BJ (cell line): ENCODE measurements around the gene ITGB8. TPM values are rescaled to one million over a fixed set of nuclear protein-coding genes. Genes with fewer than 3 reads are reported as not detected.
"Not testable (repeated sequence)": the region's sequence is repeated elsewhere in the genome, so short reads cannot be mapped to it uniquely, and the experiment has no call there.

Experiments
- CTCF ChIA-PET: fragments of 350-600 bp; formaldehyde crosslinking; extraction: SDS; loops from one replicate; lab custom pipeline; 2021; ENCODE audit warnings: antibody characterized with exemption, inconsistent platforms; lab: Yijun Ruan, JAX
- POLR2A ChIA-PET: fragments of 300-600 bp; sonication (Branson Sonifier 250); formaldehyde crosslinking; extraction: SDS; loops from one replicate; lab custom pipeline; 2021; ENCODE audit warnings: antibody characterized with exemption; lab: Charles Lee
- DNase-seq: peaks from one replicate; pipeline ENCODE4 v3.0.0-alpha.2; 2011; ENCODE audit warnings: low read depth
- H3K27me3 ChIP-seq: 2 replicates; pipeline ENCODE4 v1.6.0; 2011; ENCODE audit warnings: low read length; ENCODE audit not compliant: control insufficient read depth, insufficient read depth
- H3K36me3 ChIP-seq: 2 replicates; pipeline ENCODE4 v1.5.1; 2011; ENCODE audit warnings: low read length; ENCODE audit not compliant: control insufficient read depth, insufficient read depth
- H3K4me3 ChIP-seq: 2 replicates; pipeline ENCODE4 v1.5.1; 2011; ENCODE audit warnings: low read depth, mild to moderate bottlenecking, control low read depth, low read length
- polyA plus RNA-seq: library from polyadenylated mRNA; depleted of rRNA; stranded (reverse); fragments of >200 nt; gene quantifications from 2 replicates; pipeline ENCODE4 v1.2.3, GENCODE V29; 2011
- TF ChIP-seq, protein P1 (sequence below): IDR thresholded peaks from 2 replicates; pipeline ENCODE4 v1.5.1; 2011; ENCODE audit warnings: low read depth, mild to moderate bottlenecking, control low read depth, inconsistent platforms, low read length, moderate library complexity; ENCODE audit not compliant: insufficient read depth

The ITGB8 gene
- polyA plus RNA-seq, 1 experiment, result 0.58 TPM

DNA sequence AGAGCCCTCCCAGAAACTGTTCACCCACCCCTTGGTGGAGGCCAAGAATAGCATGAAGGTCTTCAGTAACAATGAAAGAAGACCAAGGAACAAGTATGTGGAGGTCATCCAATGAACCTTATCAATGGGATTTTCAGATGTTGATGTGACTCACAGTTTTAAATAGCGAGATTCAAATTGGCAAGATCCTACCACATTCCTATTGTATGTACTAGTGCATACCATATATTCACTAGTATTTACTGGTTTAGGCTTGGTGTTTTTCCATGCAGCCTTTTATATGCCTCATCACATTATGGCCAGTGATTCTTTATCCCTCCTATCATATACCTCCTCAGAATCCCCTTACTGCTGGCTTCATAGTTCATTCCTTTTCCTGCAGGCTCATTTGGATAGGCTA is 54.4 kb downstream of the ITGB8 start:
- Histone ChIP-seq H3K36me3 (no peaks in the 10 kb centered on the region), H3K27me3 (no peaks in the 10 kb centered on the region), H3K4me3 (no peak overlapping the region)
- no peak for DNase-seq
- POLR2A ChIA-PET, result no interaction called here
- TF ChIP-seq, protein P1, sequence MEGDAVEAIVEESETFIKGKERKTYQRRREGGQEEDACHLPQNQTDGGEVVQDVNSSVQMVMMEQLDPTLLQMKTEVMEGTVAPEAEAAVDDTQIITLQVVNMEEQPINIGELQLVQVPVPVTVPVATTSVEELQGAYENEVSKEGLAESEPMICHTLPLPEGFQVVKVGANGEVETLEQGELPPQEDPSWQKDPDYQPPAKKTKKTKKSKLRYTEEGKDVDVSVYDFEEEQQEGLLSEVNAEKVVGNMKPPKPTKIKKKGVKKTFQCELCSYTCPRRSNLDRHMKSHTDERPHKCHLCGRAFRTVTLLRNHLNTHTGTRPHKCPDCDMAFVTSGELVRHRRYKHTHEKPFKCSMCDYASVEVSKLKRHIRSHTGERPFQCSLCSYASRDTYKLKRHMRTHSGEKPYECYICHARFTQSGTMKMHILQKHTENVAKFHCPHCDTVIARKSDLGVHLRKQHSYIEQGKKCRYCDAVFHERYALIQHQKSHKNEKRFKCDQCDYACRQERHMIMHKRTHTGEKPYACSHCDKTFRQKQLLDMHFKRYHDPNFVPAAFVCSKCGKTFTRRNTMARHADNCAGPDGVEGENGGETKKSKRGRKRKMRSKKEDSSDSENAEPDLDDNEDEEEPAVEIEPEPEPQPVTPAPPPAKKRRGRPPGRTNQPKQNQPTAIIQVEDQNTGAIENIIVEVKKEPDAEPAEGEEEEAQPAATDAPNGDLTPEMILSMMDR, result no peak
- CTCF ChIA-PET, result no interaction called here

GRCh38 chr7:20388084-20388483 is 57.4 kb downstream of the ITGB8 start:
- no peak overlapping the region for H3K4me3 ChIP-seq
- ChIA-PET POLR2A (no interaction called here), CTCF (no interaction called here)
- H3K27me3 ChIP-seq, result no peaks in the 10 kb centered on the region
- TF ChIP-seq, protein P1, result no peak
- no peak for DNase-seq
- H3K36me3 ChIP-seq, result no peaks in the 10 kb centered on the region

DNA sequence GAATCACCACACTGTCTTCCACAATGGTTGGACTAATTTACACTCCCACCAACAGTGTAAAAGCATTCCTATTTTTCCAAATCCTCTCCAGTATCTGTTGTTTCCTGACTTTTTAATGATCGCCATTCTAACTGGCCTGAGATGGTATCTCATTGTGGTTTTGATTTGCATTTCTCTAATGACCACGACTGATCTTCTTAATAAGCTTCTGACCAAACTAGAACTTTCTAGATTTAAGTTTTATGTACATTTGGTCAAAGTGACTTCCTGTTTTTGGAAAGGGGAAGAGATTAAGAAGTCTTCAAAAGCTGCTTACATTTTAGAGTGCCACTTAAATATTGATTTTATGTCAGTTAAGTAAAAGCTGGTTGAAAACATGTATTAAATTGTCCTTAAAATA is 58.5 kb downstream of the ITGB8 start:
- H3K4me3 ChIP-seq, POLR2A ChIA-PET, H3K36me3 ChIP-seq, DNase-seq, H3K27me3 ChIP-seq: not testable (repeated sequence)
- CTCF ChIA-PET, result interaction anchor here (0.6 kb wide), 1 partner anchor 28 kb away, joined by 3 read pairs; no protein-coding TSS in a partner anchor

GRCh38 chr7:20393021-20393610 is 62.4 kb downstream of the ITGB8 start:
- CTCF ChIA-PET, result no interaction called here
- Histone ChIP-seq H3K36me3 (no peaks in the 10 kb centered on the region), H3K27me3 (no peaks in the 10 kb centered on the region), H3K4me3 (no peak overlapping the region)
- DNase-seq, result no peak
- TF ChIP-seq, protein P1, result no peak
- POLR2A ChIA-PET, result no interaction called here

DNA sequence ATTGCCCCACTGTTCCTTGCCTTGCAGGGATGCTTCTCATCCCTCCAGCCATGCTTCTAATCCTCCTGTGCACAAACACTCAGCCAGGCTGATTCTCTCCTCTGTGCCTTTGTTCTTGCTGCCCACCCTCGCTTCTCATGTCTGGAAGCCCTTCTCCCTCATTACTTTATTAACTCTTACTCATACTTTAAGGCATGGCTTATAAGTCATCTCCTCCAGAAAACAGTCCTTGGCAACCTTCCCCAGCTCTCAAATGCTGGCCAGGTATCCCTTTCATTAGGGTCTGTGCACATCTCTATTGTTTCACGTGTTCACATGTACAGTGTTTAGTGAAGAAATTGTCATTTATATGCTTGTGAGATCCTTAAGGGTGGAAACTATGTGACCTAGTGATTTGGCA is 62.9 kb downstream of the ITGB8 start:
- TF ChIP-seq, protein P1, result no peak
- H3K4me3 ChIP-seq, result no peak overlapping the region
- no peak for DNase-seq
- no peaks in the 10 kb centered on the region for H3K36me3 ChIP-seq
- H3K27me3 ChIP-seq, result no peaks in the 10 kb centered on the region
- ChIA-PET POLR2A (no interaction called here), CTCF (interaction anchor here (0.7 kb wide), 1 partner anchor 10 kb away, joined by 3 read pairs; no protein-coding TSS in a partner anchor)

DNA sequence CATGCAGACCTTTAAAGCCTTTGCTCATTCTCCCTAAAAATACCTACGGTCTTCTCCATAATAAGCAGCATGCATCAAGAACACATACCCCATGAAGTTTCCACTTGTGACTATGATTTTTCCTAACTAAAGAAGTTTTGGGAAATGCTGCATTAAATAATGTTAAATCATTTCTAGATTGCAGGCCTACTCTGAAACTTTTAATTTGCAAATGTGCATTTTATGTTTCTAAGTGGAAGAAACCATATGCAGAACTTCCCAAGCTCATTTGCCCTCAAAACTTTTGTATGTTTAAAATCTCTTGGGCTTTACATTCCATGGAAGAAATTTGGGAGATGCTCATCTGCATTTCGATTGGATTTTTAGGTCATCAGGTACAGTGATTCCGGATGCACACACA is 63.6 kb downstream of the ITGB8 start:
- H3K4me3 ChIP-seq, result no peak overlapping the region
- no peaks in the 10 kb centered on the region for H3K36me3 ChIP-seq
- POLR2A ChIA-PET, result no interaction called here
- H3K27me3 ChIP-seq, result no peaks in the 10 kb centered on the region
- TF ChIP-seq, protein P1, result no peak
- no peak for DNase-seq
- CTCF ChIA-PET, result interaction anchor here (0.7 kb wide), 1 partner anchor 9 kb away, joined by 3 read pairs; no protein-coding TSS in a partner anchor
